HepG2 (cell line): ENCODE measurements around the gene PRR20E. TPM values are rescaled to one million over a fixed set of nuclear protein-coding genes. Genes with fewer than 3 reads are reported as not detected.

ENCODE experiments used
- ATAC-seq: fragments of 200-7000 bp; cut with Tn5 transposase; 3 replicates; pipeline ENCODE4 v1.9.1; 2020; ENCODE audit warnings: mild to moderate bottlenecking, moderate library complexity
- BruUV-seq: library from RNA; stranded (reverse); fragments of 400-500 nt; replicated peaks from 2 replicates; lab custom pipeline; 2021; lab: Mats Ljungman, UMichigan
- CTCF ChIA-PET: fragments of 300-600 bp; formaldehyde crosslinking; extraction: SDS; loops from one replicate; lab custom pipeline; 2021; ENCODE audit warnings: low total read pairs, inconsistent platforms, low intra/inter-chr PET ratio; lab: Yijun Ruan, JAX
- POLR2A ChIA-PET: fragments of 350-600 bp; sonication (Branson Sonifier 250); formaldehyde crosslinking; loops from one replicate; lab custom pipeline; 2020; ENCODE audit warnings: antibody characterized with exemption, inconsistent platforms; lab: Yijun Ruan, JAX
- DNase-seq: peaks from one replicate; pipeline ENCODE4 v3.0.0-alpha.2; 2015; ENCODE audit warnings: low spot score
- FAIRE-seq: peaks from 3 replicates; lab custom pipeline; 2011; peaks lifted over from hg19 to GRCh38; lab: Jason Lieb, UNC
- H2AFZ ChIP-seq: one replicate; pipeline ENCODE4 v1.6.1; 2011; ENCODE audit warnings: low read length, inconsistent platforms
- H3K27ac ChIP-seq: fragments of 300-600 bp; 3 replicates; pipeline ENCODE4 v1.8.0; 2011; ENCODE audit warnings: mixed run types, mild to moderate bottlenecking, mixed read lengths, low read length, inconsistent platforms; ENCODE audit not compliant: insufficient read depth; ENCODE audit errors: extremely low read length
- H3K27me3 ChIP-seq, 2 experiments: fragments of 200-600 bp in 1 of 2; 2 replicates in 1 of 2; 3 replicates in 1 of 2; pipeline versions ENCODE4 v1.6.0 to v1.8.0; 2011; ENCODE audit warnings: low read length in 2 of 2, mild to moderate bottlenecking in 2 of 2, moderate library complexity in 2 of 2, inconsistent platforms in 1 of 2; ENCODE audit not compliant: insufficient read depth in 2 of 2, control insufficient read depth in 1 of 2
- H3K36me3 ChIP-seq, 2 experiments: fragments of 200-600 bp in 1 of 2; replicated peaks in 1 of 2; 2 replicates in 1 of 2; 3 replicates in 1 of 2; pipeline versions ENCODE4 v1.5.1 to v1.8.0; 2011; ENCODE audit warnings: low read length in 2 of 2, inconsistent platforms in 1 of 2; ENCODE audit not compliant: insufficient read depth in 2 of 2, control insufficient read depth in 1 of 2
- H3K4me1 ChIP-seq: 2 replicates; pipeline ENCODE4 v1.5.1; 2012; ENCODE audit warnings: low read length, inconsistent platforms; ENCODE audit not compliant: insufficient read depth
- H3K4me2 ChIP-seq: 2 replicates; pipeline ENCODE4 v1.6.0; 2011; ENCODE audit warnings: low read depth, low read length, inconsistent platforms
- H3K4me3 ChIP-seq, 3 experiments: fragments of 200-600 bp in 1 of 3; sonication (generic), shearing (Covaris generic) in 1 of 3; replicated peaks in 1 of 3; 2 replicates each; pipeline ENCODE4 v1.5.1; 2011 to 2016; ENCODE audit warnings: low read length in 3 of 3, inconsistent platforms in 2 of 3, low read depth in 2 of 3, mild to moderate bottlenecking in 2 of 3, control low read depth in 1 of 3, mixed read lengths in 1 of 3; ENCODE audit not compliant: insufficient read depth in 1 of 3
- H3K79me2 ChIP-seq: one replicate; pipeline ENCODE4 v1.6.1; 2011; ENCODE audit warnings: low read length, inconsistent platforms; ENCODE audit not compliant: insufficient read depth
- H3K9ac ChIP-seq: 2 replicates; pipeline ENCODE4 v1.6.0; 2011; ENCODE audit warnings: mild to moderate bottlenecking, low read depth, low read length, inconsistent platforms; ENCODE audit not compliant: insufficient read depth
- H3K9me3 ChIP-seq: 2 replicates; pipeline ENCODE4 v1.5.1; 2012; ENCODE audit warnings: mild to moderate bottlenecking, low read length
- H4K20me1 ChIP-seq: 2 replicates; pipeline ENCODE4 v1.6.0; 2011; ENCODE audit warnings: inconsistent platforms, mild to moderate bottlenecking, low read length, moderate library complexity; ENCODE audit not compliant: insufficient read depth
- SMAD9 ChIP-seq: sonication (generic); formaldehyde crosslinking; IDR thresholded peaks from 2 replicates; pipeline ENCODE4 v1.5.1; 2020; ENCODE audit warnings: mild to moderate bottlenecking, missing genetic modification reagents
- ZFYVE20 ChIP-seq: sonication (generic); formaldehyde crosslinking; IDR thresholded peaks from 2 replicates; pipeline ENCODE4 v1.8.0; 2023; ENCODE audit warnings: low read depth, mild to moderate bottlenecking, moderate library complexity, missing genetic modification reagents, borderline replicate concordance
- ZKSCAN5 ChIP-seq: sonication (generic); formaldehyde crosslinking; IDR thresholded peaks from 2 replicates; pipeline ENCODE4 v1.5.1; 2020; ENCODE audit warnings: mild to moderate bottlenecking, missing genetic modification reagents
- ZNF10 ChIP-seq: sonication (generic); formaldehyde crosslinking; IDR thresholded peaks from 2 replicates; pipeline ENCODE4 v1.4.0; 2020; ENCODE audit warnings: mild to moderate bottlenecking, low read depth, missing genetic modification reagents, borderline replicate concordance
- ZNF251 ChIP-seq: sonication (generic); formaldehyde crosslinking; IDR thresholded peaks from 2 replicates; pipeline ENCODE4 v1.9.0; 2021; ENCODE audit warnings: mild to moderate bottlenecking, missing genetic modification reagents
- ZNF282 ChIP-seq: fragments of 450-650 bp; IDR thresholded peaks from 2 replicates; pipeline ENCODE4 v1.6.1; 2018; ENCODE audit not compliant: partially characterized antibody
- ZNF337 ChIP-seq: sonication (generic); formaldehyde crosslinking; IDR thresholded peaks from 2 replicates; pipeline ENCODE4 v1.5.1; 2020; ENCODE audit warnings: missing genetic modification reagents, low read depth, mild to moderate bottlenecking, borderline replicate concordance
- ZNF367 ChIP-seq: sonication (generic); formaldehyde crosslinking; IDR thresholded peaks from 2 replicates; pipeline ENCODE4 v1.4.0; 2020; ENCODE audit warnings: missing genetic modification reagents, borderline replicate concordance
- ZNF430 ChIP-seq: sonication (generic); formaldehyde crosslinking; IDR thresholded peaks from 2 replicates; pipeline ENCODE4 v1.9.0; 2021; ENCODE audit warnings: mild to moderate bottlenecking, missing genetic modification reagents
- ZNF460 ChIP-seq: sonication (generic); formaldehyde crosslinking; IDR thresholded peaks from 2 replicates; pipeline ENCODE4 v1.5.1; 2020; ENCODE audit warnings: missing genetic modification reagents, mild to moderate bottlenecking, borderline replicate concordance
- ZNF629 ChIP-seq: sonication (generic); formaldehyde crosslinking; conservative IDR thresholded peaks from 2 replicates; pipeline ENCODE4 v1.5.0; 2020; ENCODE audit warnings: missing genetic modification reagents
- WGBS: methylation state at CpG from one replicate; pipeline ENCODE4 v1.1.6; 2017; ENCODE audit warnings: low lambda C conversion rate; 5-methylcytosine and 5-hydroxymethylcytosine counted together
- in situ Hi-C: cut with HindIII; loops from 2 replicates; pipeline ENCODE4 v1.10.0; 2017; ENCODE audit warnings: low pct_unique_long_range_greater_than_20kb; ENCODE audit not compliant: extremely low pct_ligation_motif_present
- intact Hi-C: fragments of 100-400 bp; cut with micrococcal nuclease; formaldehyde crosslinking; loops from one replicate; pipeline ENCODE4 v1.10.0; 2022; ENCODE audit not compliant: unreplicated experiment
- polyA plus RNA-seq, 8 experiments: library from polyadenylated mRNA; depleted of rRNA in 3 of 8; stranded (reverse) in 7 of 8; unstranded in 1 of 8; fragments of >200 nt; fragmentation: Illumina TruSeq in 4 of 8; extraction: Trizol in 4 of 8; gene quantifications; 2 replicates each; pipeline versions ENCODE4 v1.2.1 to v1.2.3, GENCODE V29; 2011 to 2016; ENCODE audit warnings: low read depth in 4 of 8, missing spikeins in 1 of 8, mixed read lengths in 1 of 8; ENCODE audit not compliant: insufficient read depth in 1 of 8
- total RNA-seq, 5 experiments: library from RNA; depleted of rRNA; stranded (reverse); fragments of >200 nt; fragmentation: Illumina TruSeq; extraction: Trizol; gene quantifications; 2 replicates each; pipeline ENCODE4 v1.2.3, GENCODE V29; 2016; ENCODE audit warnings: low read depth in 1 of 5
- TF ChIP-seq, protein P1 (sequence below): sonication (generic); formaldehyde crosslinking; IDR thresholded peaks from 2 replicates; pipeline ENCODE4 v1.4.0; 2020; ENCODE audit warnings: missing genetic modification reagents
- TF ChIP-seq, protein P2 (sequence below): sonication (generic); formaldehyde crosslinking; IDR thresholded peaks from 2 replicates; pipeline ENCODE4; 2020; ENCODE audit warnings: missing genetic modification reagents, mild to moderate bottlenecking, borderline replicate concordance

The PRR20E gene
- total and polyA plus RNA-seq, 2 of the 13 experiments (the other 11 are each of a cell fraction or from before 2014, with no cell fraction given): not detected

DNA sequence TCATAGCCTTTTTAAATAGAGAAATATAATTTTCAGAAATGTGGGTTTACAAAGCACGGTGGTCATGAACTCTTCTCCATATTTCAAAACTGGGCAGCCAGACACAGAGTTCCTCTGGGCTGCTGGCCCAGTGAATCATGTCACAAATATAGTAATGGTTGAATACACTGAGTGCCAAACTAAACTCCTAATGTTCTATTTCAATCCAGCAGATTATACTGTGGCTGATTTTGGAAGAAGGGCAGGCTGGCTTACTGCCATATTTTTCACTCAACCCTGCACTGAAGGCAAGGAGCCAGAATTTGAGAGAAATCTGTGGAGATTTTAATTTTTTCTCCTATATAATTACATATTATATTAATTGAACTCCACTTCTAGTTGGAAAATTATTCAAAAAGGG is 43.3 kb upstream of the PRR20E start (continued):
- no peak for TF ChIP-seq ZFYVE20
- TF ChIP-seq, all 625 proteins: peak for 0

GRCh38 chr13:57128909-57129308 is 38.1 kb upstream of the PRR20E start:
- TF ChIP-seq ZNF367 (CRISPR knock-in tag) (no peak), ZNF460 (CRISPR knock-in tag) (no peak), ZNF337 (CRISPR knock-in tag) (no peak), ZNF629 (CRISPR knock-in tag) (no peak), ZNF430 (CRISPR knock-in tag) (no peak), ZKSCAN5 (CRISPR knock-in tag) (no peak), ZNF10 (CRISPR knock-in tag) (no peak), ZNF282 (no peak), SMAD9 (no peak), ZNF251 (no peak)
- TF ChIP-seq, protein P1, sequence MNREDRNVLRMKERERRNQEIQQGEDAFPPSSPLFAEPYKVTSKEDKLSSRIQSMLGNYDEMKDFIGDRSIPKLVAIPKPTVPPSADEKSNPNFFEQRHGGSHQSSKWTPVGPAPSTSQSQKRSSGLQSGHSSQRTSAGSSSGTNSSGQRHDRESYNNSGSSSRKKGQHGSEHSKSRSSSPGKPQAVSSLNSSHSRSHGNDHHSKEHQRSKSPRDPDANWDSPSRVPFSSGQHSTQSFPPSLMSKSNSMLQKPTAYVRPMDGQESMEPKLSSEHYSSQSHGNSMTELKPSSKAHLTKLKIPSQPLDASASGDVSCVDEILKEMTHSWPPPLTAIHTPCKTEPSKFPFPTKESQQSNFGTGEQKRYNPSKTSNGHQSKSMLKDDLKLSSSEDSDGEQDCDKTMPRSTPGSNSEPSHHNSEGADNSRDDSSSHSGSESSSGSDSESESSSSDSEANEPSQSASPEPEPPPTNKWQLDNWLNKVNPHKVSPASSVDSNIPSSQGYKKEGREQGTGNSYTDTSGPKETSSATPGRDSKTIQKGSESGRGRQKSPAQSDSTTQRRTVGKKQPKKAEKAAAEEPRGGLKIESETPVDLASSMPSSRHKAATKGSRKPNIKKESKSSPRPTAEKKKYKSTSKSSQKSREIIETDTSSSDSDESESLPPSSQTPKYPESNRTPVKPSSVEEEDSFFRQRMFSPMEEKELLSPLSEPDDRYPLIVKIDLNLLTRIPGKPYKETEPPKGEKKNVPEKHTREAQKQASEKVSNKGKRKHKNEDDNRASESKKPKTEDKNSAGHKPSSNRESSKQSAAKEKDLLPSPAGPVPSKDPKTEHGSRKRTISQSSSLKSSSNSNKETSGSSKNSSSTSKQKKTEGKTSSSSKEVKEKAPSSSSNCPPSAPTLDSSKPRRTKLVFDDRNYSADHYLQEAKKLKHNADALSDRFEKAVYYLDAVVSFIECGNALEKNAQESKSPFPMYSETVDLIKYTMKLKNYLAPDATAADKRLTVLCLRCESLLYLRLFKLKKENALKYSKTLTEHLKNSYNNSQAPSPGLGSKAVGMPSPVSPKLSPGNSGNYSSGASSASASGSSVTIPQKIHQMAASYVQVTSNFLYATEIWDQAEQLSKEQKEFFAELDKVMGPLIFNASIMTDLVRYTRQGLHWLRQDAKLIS (CRISPR knock-in tag): no peak
- TF ChIP-seq, protein P2, sequence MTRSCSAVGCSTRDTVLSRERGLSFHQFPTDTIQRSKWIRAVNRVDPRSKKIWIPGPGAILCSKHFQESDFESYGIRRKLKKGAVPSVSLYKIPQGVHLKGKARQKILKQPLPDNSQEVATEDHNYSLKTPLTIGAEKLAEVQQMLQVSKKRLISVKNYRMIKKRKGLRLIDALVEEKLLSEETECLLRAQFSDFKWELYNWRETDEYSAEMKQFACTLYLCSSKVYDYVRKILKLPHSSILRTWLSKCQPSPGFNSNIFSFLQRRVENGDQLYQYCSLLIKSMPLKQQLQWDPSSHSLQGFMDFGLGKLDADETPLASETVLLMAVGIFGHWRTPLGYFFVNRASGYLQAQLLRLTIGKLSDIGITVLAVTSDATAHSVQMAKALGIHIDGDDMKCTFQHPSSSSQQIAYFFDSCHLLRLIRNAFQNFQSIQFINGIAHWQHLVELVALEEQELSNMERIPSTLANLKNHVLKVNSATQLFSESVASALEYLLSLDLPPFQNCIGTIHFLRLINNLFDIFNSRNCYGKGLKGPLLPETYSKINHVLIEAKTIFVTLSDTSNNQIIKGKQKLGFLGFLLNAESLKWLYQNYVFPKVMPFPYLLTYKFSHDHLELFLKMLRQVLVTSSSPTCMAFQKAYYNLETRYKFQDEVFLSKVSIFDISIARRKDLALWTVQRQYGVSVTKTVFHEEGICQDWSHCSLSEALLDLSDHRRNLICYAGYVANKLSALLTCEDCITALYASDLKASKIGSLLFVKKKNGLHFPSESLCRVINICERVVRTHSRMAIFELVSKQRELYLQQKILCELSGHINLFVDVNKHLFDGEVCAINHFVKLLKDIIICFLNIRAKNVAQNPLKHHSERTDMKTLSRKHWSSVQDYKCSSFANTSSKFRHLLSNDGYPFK: no peak
- POLR2A ChIA-PET: no interaction called here
- H3K27me3 ChIP-seq: no peaks in the 10 kb centered on the region; a peak in 1 of 5 replicates
- WGBS: 39% methylated on average over 6 of the region's 6 CpGs
- no peak overlapping the region for H3K4me3 ChIP-seq
- in situ Hi-C loops: no loop called here
- DNase-seq (no peak), ATAC-seq (no peak), FAIRE-seq (no peak)
- intact Hi-C loops: no loop called here
- H3K9me3 ChIP-seq: peaks cover 54% of the 10 kb centered on the region
- H3K27ac ChIP-seq: no peak overlapping the region
- H2AFZ ChIP-seq: no peak overlapping the region
- no peaks in the 10 kb centered on the region for H3K79me2 ChIP-seq
- H3K4me2 ChIP-seq: no peak overlapping the region
- H3K36me3 ChIP-seq: no peaks in the 10 kb centered on the region
- no peak overlapping the region for H3K9ac ChIP-seq
- H4K20me1 ChIP-seq: no peaks in the 10 kb centered on the region
- CTCF ChIA-PET: no interaction called here
- H3K4me1 ChIP-seq: no peaks in the 10 kb centered on the region
- BruUV-seq: no TSS peak
